ENCODE measurements around the gene MED13L.
"Not testable (repeated sequence)": the region's sequence is repeated elsewhere in the genome, so short reads cannot be mapped to it uniquely, and the experiment has no call there.

MED13L gene

DNA sequence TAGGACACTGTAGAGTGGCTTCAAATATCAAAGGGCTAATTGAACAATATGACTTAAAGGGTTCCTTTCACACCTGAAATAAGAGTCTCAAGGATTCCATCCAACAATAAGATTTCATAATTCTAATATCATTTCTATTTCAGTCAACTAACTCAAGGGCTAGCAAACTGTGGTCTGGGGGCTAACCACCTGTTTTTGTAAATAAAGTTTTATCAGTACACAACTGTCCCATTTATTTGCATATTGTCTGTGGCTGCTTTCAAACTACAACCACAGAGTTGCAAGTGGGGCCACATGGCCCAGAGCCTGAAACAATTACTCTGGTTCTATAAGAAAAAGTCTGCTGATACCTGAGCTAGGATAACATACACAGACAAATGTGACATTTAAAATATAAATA, 29.1 kb downstream of the MED13L start:
- no peak for DNase-seq (ENCODE audit: low read depth in 2 of 3, low spot score in 1 of 3)

DNA sequence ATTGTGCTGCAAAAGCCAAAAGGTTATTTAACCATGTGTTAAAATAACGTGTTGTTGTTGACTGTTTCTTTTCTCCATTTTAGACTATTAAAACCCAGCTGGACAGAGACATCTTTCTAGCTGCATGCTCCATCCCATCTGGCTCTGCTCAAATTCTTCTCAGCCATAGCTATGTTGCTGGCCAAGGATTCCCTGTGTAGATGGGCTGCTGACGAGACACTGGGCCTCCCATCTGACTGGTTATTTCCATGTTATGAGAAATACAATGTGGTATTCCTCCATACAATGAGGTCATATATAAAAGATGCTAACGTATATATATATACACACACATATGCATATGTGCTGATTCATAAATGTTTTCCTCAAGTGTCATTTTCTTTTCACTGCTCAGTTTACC, 30.1 kb downstream of the MED13L start:
- DNase-seq (ENCODE audit: low read depth in 2 of 3, low spot score in 1 of 3) = no peak

DNA sequence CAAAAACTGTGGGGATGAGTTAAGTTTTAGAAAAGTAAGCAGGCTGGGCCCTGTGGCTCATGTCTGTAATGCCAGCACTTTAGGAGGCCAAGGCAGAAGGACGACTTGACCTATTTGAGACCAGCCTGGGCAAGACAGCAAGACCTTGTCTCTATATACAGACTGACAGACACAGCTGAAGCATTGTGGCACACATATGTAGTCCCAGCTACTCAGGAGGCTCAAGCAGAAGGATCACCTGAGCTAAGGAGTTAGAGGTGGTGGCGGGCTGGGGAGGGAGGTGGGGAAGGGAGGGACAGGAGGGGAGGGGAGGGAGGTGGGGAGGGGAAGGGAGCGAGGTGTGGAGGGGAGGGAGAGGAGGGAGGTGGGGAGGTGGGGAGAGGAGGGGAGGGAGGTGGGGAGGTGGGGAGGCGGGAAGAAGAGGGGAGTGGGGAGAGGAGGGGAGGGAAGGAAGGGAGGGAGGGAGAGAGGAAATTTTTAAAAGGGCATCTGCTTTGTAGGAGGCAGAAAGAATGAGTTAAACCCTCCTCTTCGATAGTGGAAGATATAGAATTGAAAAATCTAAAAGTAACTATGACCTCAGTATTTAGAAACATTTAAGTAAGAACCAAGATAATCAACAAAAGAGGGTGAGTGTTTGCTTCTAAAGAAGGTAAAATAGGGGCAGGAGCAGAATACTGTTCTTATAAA, 30.9 kb downstream of the MED13L start:
- no peak for DNase-seq (ENCODE audit: low read depth in 2 of 3, low spot score in 1 of 3)

DNA sequence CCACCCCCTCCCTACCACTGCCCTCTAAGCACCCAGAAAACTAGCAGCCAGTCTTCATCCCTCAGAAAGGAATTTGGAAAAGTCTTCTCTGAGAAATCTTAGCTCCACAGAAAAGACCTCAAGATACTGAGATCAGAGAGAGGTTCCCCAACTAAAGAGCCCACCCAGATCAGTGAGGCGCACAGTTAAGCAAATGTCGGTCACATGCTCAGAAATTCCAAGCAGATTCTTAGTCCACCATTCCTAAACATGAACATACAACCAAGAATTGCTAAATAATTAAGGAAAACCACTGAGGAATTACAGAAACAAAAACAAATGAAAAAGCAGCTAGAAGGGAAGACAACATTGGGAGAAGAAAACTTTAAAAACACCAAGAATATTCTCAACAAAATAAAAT, 32.3 kb downstream of the MED13L start:
- DNase-seq (ENCODE audit: low read depth in 2 of 3, low spot score in 1 of 3) = no peak

DNA sequence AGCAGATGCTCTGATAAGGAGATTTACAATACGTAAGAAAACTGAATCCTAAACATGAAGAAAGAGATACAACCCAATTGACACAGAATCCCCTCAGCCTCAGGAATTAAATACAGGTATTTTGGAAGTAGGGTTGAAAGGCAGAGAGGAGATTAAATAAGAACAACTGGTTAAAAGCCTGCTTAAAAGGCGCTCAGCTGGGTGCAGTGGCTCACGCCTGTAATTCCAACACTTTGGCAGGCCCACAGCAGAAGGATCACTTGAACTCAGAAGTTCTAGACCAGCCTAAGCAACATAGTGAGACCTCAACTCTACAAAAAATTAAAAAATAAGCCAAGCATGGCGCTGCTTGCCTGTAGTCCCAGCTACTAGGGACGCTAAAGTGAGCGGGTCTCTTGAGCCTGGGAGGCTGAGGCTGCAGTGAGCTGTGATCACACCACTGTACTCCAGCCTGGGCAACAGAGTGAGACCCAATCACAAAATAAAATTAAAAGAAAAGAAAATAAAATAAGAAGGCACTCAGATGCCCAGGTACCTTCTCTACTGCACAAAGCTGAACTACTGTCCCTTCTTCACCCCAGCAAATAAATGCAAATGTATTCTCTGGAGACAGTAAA, 32.9 kb downstream of the MED13L start:
- DNase-seq (ENCODE audit: low read depth in 2 of 3, low spot score in 1 of 3) = no peak

DNA sequence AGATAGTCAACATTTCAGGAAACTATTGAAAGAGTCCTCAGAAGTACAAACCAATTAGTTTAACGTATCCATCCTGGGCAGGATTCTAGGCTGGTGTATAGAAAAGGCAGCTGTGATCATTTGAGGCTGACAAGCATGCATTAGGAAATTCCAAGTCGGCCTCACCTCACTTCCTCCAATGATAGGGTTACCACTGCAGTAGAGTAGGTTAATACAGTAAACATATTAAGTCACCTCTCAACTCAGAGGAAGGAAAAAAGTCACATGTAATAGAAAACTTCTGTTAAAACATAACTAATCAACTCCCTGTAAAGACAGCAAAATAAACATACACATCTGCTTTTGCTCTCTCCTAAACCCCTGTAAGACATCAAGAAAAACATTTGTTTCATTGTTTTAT, 33.5 kb downstream of the MED13L start:
- no peak for DNase-seq (ENCODE audit: low read depth in 2 of 3, low spot score in 1 of 3)

DNA sequence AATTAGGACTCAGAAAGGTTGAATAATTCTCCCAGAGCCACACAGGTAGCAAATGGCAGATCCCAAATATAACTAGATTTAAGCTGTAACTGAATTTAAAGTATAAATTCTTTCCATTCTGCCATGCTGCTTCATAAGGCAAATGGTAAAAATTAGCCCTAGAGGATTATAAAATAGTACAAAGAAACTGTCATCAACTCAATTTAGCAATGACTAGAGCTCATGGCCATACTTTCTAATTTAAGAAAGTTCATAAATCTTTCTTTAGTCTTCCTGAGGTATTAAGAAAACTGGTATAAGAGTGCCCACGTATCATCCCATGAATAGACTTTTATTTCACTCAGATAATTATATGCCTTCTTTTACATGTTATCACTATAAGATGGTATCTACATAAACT, 34.8 kb downstream of the MED13L start:
- no peak for DNase-seq (ENCODE audit: low read depth in 2 of 3, low spot score in 1 of 3)

DNA sequence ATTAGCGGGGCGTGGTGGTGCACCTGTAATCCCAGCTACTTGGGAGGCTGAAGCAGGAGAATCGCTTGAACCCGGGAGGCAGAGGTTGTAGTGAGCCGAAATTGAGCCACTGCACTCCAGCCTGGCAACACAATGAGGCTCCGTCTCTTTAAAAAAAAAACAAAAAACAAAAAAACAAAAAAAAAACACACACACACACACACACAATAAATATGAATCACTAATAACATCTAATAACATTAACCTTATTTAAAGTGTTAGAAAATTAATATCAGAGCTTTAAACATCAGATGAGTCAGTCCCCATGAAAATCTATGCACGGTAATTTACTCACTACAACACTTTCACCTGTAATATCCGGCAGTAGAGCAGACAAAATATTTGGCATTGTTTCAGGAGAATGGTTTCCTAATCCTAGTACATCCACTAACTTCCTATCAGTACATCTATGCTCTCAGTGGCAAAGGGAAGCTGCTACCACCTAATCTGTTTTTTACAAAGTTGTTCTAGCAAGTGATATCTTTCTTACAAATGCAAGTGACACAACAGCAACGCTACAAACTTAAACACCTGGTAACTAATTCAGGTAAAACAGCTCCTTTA, 36.2 kb downstream of the MED13L start:
- DNase-seq (ENCODE audit: low read depth in 2 of 3, low spot score in 1 of 3) = no peak

DNA sequence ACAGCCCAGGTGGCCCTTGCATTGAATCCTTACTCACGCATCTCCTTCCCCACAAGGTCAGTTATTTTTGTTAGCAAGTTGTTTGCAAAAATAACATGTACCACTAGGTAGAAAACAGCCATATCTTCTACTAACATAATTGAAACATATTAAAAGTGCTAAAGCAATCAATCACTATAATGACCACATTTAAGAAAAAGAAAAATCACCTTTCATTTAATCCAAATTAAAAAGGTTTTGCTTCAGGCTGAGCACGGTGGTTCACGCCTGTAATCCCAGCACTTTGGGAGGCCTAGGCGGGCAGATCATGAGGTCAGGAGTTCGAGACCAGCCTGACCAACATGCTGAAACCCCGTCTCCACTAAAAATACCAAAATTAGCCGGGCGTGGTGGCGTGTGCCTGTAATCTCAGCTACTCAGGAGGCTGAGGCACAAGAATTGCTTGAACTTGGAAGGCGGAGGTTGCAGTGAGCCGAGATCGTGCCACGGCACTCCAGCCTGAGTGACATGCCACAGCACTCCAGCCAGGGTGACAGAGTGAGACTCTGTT, 38.8 kb downstream of the MED13L start:
- not testable (repeated sequence) for DNase-seq (ENCODE audit: low read depth in 2 of 3, low spot score in 1 of 3)

DNA sequence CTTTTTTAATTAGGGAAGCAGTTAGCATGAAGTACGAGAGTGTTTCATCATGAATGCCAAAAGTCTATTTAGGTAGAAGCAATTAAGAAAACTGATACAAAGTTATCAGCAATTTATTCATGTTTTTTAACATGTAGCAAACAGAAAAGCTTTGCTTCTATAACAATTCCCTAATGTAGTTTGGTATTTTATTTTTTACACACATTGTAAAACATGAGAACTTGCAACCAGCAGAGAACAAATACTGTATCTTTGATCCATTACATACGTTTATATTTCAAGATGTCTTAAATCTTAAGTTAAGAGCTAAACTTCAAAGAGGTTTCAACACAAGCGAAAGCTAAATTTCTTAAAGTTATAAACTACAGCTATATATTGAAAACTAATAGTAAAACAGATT, 39.3 kb downstream of the MED13L start:
- DNase-seq (ENCODE audit: low read depth in 2 of 3, low spot score in 1 of 3) = no peak

DNA sequence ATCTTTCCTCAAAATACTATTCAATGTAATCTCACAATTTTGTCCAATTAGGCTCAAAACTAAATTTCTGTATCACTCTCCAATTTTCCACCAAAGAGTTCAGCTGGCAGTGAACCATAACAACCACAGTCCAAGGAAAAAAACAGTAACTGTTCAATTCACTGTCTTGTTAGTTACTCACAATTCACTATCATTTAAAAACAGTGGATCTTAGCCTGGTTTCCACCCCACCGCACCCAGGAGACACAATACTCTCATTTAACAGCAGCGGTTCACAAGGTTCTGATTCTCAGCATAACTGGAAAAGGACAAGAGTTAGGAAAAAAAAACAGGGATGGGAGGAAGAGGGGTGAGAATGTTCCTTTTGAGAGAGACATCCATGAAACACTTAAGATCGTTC, 40.5 kb downstream of the MED13L start:
- no peak for DNase-seq (ENCODE audit: low read depth in 2 of 3, low spot score in 1 of 3)

DNA sequence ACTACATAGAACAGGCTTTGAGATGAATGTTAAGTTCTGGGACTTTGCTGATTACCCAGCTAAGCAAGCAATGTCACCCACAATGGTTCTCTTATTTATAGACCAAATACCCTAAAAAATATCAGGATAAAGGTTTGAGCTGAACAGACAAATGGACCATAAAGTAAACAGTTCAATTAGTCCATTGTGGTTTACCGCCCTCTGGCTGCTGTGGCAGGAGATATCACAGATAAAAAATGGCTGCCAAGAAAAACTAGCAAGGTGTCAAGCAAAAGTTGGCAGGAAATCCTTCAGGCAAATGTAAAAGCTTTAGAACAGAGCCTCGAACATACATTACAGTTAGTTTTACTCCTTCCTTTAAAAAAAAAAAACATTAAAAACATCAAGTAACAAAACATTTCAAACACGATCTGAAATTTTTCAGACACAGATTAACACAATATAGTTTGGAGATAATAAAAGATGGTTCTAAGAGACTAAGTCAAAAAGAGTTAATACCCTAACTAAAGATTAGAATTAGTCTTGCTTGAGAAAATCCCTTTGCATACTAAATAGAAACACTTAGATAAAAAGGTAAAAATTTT, 41.3 kb downstream of the MED13L start:
- peak in 2 of 3 donors; percentile 6 to 26 for DNase-seq (ENCODE audit: low read depth in 2 of 3, low spot score in 1 of 3)

DNA sequence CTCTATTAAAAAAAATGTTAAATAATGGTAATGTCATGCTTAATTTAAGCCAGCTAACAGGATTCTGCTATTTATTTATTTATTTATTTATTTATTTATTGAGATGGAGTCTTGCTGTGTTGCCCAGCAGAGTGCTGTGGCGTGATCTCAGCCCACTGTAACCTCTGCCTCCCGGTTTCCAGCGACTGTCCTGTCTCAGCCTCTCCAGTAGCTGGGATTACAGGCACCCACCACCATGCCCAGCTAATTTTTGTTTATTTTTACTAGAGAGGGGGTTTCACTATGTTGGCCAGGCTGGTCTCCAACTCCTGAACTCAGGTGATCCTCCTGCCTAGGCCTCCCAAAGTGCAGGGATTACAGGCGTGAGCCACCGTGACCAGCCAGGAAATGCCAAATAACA, 43.3 kb downstream of the MED13L start:
- not testable (repeated sequence) for DNase-seq (ENCODE audit: low read depth in 2 of 3, low spot score in 1 of 3)

DNA sequence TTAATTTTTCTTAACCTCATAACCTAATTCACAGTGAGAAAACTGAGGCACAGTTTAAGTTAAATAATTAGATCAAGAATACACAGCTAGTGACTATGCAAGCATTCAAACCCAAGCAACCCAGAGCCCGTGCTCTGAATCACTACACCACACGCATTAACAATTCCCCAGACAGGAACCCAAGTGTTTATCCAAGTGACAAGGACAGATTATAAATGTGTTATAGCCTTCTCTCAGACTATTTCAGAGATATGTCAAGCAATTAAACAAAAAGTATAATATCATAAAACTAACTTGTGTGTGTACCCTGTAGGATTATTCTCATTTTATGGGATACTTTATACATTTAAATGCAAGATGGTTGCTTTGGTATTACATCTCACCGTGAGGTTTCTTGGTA, 43.8 kb downstream of the MED13L start:
- no peak for DNase-seq (ENCODE audit: low read depth in 2 of 3, low spot score in 1 of 3)

DNA sequence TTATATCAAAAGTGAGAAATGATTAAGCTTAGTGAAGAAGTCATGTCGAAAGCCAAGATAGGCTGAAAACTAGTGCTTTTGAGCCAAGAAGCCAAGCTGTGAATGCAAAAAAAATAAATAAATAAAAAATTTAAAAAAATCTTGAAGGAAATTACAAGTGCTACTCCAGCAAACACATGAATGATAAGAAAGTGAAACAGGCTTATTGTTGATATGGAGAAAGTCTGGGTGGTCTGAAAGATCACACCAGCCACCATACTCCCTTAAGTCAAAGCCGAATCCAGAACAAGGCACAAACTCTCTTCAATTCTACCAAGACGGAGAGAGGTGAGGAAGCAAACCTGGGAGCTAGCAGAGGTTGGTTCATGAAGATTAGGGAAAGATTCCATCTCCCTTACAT, 49.7 kb downstream of the MED13L start:
- no peak for DNase-seq (ENCODE audit: low read depth in 2 of 3, low spot score in 1 of 3)

DNA sequence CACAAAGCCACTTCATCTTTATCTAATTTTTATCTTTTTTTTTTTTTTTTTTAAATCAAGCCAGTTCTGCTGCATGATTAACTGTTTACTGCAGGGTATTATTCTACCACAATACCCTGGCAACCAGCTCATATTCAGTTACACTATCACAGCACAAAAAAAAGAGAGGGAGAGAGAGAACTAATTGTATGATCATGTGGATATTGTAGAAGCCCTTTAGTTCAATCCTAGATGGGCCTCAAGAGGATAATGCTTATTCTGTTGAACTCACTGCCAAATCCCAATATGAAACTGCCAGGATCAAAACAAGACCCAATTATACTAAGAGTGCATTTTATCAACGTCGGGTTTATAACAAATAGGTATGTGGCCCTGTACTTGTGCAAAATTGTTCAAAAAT, 51.5 kb downstream of the MED13L start:
- DNase-seq (ENCODE audit: low read depth in 2 of 3, low spot score in 1 of 3) = no peak

DNA sequence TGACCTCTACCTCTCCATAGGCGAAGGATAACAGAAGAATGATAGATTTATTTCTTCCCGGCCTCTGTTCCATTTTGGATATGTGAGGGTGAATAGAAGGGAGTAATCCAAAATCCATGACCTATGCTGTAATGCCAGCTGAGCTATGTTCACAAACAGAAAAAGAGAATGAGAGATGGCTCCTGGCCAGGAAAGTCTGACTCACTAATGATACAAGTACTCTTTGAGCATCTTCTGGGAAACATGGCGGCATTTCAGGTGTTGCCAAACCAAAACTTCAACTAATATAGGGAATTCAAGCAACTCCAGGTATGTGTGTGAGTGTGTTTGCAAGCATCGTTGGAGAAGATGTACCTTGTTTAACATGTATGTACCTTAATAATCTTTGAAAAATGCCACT, 55.1 kb downstream of the MED13L start:
- peak in 2 of 3 donors; percentile 5 to 37 for DNase-seq (ENCODE audit: low read depth in 2 of 3, low spot score in 1 of 3)

DNA sequence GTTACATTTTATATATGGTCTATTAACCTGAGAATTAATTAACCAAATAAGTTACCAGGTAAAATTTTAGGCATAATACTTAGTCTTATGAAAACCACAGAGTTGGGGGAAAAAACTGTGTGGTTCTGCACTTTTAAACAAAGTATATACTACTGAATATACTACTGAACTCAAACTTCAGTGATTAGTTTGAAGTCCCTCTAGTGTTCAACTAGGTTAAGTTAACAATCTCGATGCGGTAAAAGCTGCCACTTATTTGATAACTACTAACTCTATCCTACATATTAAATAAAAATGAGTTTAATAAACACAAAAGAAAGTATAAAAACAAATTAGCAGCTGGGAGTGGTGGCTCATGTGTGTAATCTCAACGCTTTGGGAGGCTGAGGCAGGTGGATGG, 56.7 kb downstream of the MED13L start:
- no peak for DNase-seq (ENCODE audit: low read depth in 2 of 3, low spot score in 1 of 3)

DNA sequence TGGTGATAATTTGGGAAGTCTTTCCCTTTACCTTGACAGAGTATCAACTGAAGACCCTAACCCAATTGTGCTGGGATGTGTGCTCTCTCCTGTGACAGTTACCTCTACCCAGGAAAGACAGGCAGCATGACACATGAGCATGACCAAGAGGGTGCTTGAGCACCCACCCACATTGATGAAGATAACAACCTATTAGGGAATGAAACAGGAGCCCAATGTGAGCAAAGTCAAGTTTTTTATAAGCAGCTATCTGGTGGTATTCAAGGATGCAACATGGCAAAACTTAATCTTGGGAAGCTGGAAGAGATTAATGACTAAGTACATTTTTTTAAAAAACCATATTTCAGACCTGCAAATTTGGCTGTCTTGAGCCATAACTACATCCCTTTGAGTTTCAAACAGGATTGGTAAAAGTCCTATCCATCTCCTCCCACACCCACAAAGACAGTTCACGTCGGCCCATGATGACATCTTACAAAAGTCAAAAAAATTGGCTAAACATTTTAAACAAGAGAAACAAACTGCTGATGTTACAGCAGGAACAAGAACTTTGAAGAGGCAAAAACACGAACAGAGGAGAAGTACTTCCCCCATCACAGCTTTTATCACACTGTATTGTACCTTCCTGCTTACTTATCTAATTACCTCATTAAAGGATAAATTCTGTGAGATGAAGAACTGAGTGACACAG, 60.3 kb downstream of the MED13L start:
- DNase-seq (ENCODE audit: low read depth in 2 of 3, low spot score in 1 of 3) = no peak

DNA sequence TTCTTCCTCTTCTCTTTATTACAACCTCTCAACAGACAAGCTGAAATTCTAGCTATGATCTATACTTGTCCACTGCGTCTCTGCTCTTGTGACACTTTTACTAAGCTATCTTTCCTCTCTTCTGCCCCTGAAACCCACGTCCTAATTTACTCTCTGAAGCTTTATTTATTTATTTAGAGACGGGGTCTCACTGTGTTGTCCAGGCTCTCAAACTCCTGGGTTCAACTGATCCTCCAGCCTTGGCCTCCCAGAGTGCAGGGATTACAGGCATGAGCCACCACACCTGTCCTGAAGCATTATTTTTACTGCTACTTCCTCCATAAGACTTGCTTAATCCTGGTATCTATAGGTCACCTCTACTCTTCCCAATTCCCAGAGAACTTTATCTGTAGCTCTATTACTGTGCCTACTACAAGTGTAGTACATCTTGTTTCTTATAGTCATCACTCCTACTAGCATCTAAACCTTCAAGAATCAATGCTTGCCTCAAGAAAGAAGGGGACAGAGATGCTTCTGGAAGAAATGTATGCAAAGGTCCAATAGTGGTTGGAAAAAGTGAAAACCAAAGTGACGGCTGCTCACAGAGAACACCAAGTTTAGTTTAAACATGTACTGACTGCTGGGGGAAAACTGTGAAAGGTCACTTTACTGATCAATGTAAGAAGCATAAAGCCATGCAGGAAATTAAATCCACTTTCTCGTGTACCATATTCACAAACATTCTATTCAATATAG, 61.3 kb downstream of the MED13L start:
- no peak for DNase-seq (ENCODE audit: low read depth in 2 of 3, low spot score in 1 of 3)

DNA sequence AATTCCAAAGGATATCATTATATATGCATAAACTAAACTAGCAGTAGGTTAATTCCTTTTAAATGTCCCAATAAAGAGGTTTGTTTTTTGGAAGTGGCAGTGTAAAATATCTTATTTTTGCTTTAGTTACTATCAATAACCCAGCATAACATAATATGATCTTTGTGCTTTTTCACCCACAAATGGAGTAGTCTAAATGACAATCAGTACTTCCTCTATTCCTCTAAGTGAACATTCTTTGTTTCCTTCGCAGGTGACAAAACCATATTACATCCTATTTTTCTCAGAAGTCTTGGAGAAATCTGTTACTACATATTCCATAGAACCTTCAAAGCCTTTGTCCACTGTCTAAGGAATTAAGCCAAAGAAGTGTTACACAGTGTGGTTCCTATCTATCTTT, 62.5 kb downstream of the MED13L start:
- DNase-seq (ENCODE audit: low read depth in 2 of 3, low spot score in 1 of 3) = no peak

Data from stimulated activated CD4-positive, alpha-beta T cell treated with anti-CD3 and anti-CD28 coated beads, Interleukin-12 subunit alpha, Interleukin-12 subunit beta, amount 100 ng/mL, for 48 hours (primary cell).